GM12878 (cell line): Measurements from ENCODE around the gene GPR158.

Experiments
- CBX5 ChIP-seq: sonication (generic); IDR thresholded peaks from 2 replicates; pipeline ENCODE4 v1.6.1; 2016; ENCODE audit warnings: low read depth, moderate library complexity, mild to moderate bottlenecking, inconsistent platforms
- TF ChIP-seq, protein P1 (sequence below), 3 experiments: IDR thresholded peaks in 2 of 3; conservative IDR thresholded peaks in 1 of 3; 2 replicates each; pipeline ENCODE4 v1.5.1; 2011; ENCODE audit warnings: low read depth in 3 of 3, low read length in 3 of 3, mild to moderate bottlenecking in 3 of 3, control low read depth in 2 of 3, moderate library complexity in 2 of 3, inconsistent platforms in 1 of 3, mixed read lengths in 1 of 3; ENCODE audit not compliant: control insufficient read depth in 2 of 3, insufficient read depth in 1 of 3; ENCODE audit errors: extremely low read depth in 1 of 3

DNA sequence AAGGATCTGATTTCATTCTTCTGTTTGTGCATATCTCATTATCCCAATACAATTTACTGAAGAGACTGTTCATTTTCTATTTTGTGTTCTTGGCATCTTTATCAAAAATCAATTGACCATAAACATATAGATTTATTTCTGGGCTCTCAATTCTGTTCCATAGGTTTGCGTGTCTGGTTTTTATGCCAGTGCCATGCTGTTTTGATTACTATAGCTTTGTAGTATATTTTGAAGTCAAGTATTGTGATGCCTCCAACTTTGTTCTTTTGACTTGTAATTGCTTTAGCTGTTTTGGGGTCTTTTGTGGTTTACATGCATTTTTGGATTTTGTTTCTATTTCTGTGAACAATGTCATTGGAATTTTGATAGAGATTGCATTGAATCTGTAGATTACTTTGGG lies 278.8 kb downstream of the GPR158 start:
- TF ChIP-seq CBX5, result no peak
- TF ChIP-seq, protein P1, sequence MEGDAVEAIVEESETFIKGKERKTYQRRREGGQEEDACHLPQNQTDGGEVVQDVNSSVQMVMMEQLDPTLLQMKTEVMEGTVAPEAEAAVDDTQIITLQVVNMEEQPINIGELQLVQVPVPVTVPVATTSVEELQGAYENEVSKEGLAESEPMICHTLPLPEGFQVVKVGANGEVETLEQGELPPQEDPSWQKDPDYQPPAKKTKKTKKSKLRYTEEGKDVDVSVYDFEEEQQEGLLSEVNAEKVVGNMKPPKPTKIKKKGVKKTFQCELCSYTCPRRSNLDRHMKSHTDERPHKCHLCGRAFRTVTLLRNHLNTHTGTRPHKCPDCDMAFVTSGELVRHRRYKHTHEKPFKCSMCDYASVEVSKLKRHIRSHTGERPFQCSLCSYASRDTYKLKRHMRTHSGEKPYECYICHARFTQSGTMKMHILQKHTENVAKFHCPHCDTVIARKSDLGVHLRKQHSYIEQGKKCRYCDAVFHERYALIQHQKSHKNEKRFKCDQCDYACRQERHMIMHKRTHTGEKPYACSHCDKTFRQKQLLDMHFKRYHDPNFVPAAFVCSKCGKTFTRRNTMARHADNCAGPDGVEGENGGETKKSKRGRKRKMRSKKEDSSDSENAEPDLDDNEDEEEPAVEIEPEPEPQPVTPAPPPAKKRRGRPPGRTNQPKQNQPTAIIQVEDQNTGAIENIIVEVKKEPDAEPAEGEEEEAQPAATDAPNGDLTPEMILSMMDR (IDR thresholded peaks at IDR 0.05 in 2 of 3, conservative IDR thresholded peaks at IDR 0.05 in 1 of 3; ENCODE audit: control insufficient read depth in 2 of 3, extremely low read depth in 1 of 3, insufficient read depth in 1 of 3, low read depth in 3 of 3, low read length in 3 of 3), result no peak
